HG03571 (cell line): Measurements from ENCODE around the gene NBPF1.
"Not testable (repeated sequence)": the region's sequence is repeated elsewhere in the genome, so short reads cannot be mapped to it uniquely, and the experiment has no call there.

Experiments
- ATAC-seq: cut with Tn5 transposase; IDR thresholded peaks from one replicate; pipeline ENCODE4 v1.9.1; 2021; ENCODE audit not compliant: unreplicated experiment

Gene NBPF1

GRCh38 chr1:16642025-16642966 lies 28.9 kb upstream of the NBPF1 start:
- ATAC-seq: not testable (repeated sequence)

GRCh38 chr1:16641159-16641975 lies 28.0 kb upstream of the NBPF1 start:
- not testable (repeated sequence) for ATAC-seq

- not testable (repeated sequence) for ATAC-seq
These were observed 26.0 kb upstream of the NBPF1 start for GRCh38 chr1:16639091-16640031.

- not testable (repeated sequence) for ATAC-seq
These were observed 24.8 kb upstream of the NBPF1 start for GRCh38 chr1:16637941-16638778.

- ATAC-seq: not testable (repeated sequence)
These were observed 23.3 kb upstream of the NBPF1 start for GRCh38 chr1:16636551-16637195.

GRCh38 chr1:16635959-16636358 lies 22.6 kb upstream of the NBPF1 start:
- ATAC-seq: not testable (repeated sequence)

- ATAC-seq: not testable (repeated sequence)
These were observed 20.3 kb upstream of the NBPF1 start for GRCh38 chr1:16633540-16634282.

- ATAC-seq: not testable (repeated sequence)
These were observed 18.9 kb upstream of the NBPF1 start for GRCh38 chr1:16632044-16632850.

GRCh38 chr1:16631248-16632043 lies 18.1 kb upstream of the NBPF1 start:
- ATAC-seq: no peak

- no peak for ATAC-seq
These were observed 17.4 kb upstream of the NBPF1 start for GRCh38 chr1:16630661-16631247.

- not testable (repeated sequence) for ATAC-seq
These were observed 16.7 kb upstream of the NBPF1 start for GRCh38 chr1:16629916-16630530.

- ATAC-seq: no peak
These were observed 15.2 kb upstream of the NBPF1 start for GRCh38 chr1:16628361-16629111.

GRCh38 chr1:16626409-16626983 lies 13.1 kb upstream of the NBPF1 start:
- ATAC-seq: not testable (repeated sequence)

GRCh38 chr1:16625497-16626408 lies 12.4 kb upstream of the NBPF1 start:
- ATAC-seq: no peak
